Neutrophil (primary cell): ENCODE measurements around the gene SLC16A7.

Source experiments
- H3K27ac ChIP-seq: fragments of 200-600 bp; sonication (generic); 2 replicates; pipeline ENCODE4 v1.5.1; 2016; ENCODE audit warnings: mild to moderate bottlenecking, moderate library complexity
- H3K27me3 ChIP-seq: fragments of 200-600 bp; sonication (generic); 2 replicates; pipeline ENCODE4 v1.6.0; 2016; ENCODE audit warnings: mild to moderate bottlenecking
- H3K36me3 ChIP-seq: fragments of 200-600 bp; sonication (generic); 2 replicates; pipeline ENCODE4 v1.5.1; 2017
- H3K4me1 ChIP-seq, 2 experiments: fragments of 200-600 bp in 1 of 2; sonication (generic) in 1 of 2; 1 replicate in 1 of 2; 2 replicates in 1 of 2; pipeline versions ENCODE4 v1.5.1 to v1.6.1; 2013 to 2016; ENCODE audit warnings: low read depth in 1 of 2, low read length in 1 of 2, mild to moderate bottlenecking in 1 of 2, moderate library complexity in 1 of 2; ENCODE audit not compliant: control insufficient read depth in 1 of 2, insufficient read depth in 1 of 2
- H3K4me3 ChIP-seq, 2 experiments: fragments of 200-600 bp in 1 of 2; sonication (generic) in 1 of 2; 1 replicate in 1 of 2; 2 replicates in 1 of 2; pipeline ENCODE4 v1.5.1; 2013 to 2016; ENCODE audit warnings: low read depth in 1 of 2, low read length in 1 of 2, mild to moderate bottlenecking in 1 of 2, moderate library complexity in 1 of 2
- H3K9me3 ChIP-seq: fragments of 200-600 bp; sonication (generic); 2 replicates; pipeline ENCODE4 v1.5.1; 2016
- TF ChIP-seq, protein P1 (sequence below): fragments of 200-600 bp; sonication (generic); IDR thresholded peaks from 2 replicates; pipeline ENCODE4 v1.5.1; 2016; ENCODE audit warnings: antibody characterized with exemption

The SLC16A7 gene

GRCh38 chr12:59645242-59645641 is 49.4 kb downstream of the SLC16A7 start:
- Histone ChIP-seq H3K4me3 (no peak overlapping the region), H3K36me3 (no peaks in the 10 kb centered on the region), H3K9me3 (no peaks in the 10 kb centered on the region), H3K27ac (no peak overlapping the region), H3K4me1 (no peaks in the 10 kb centered on the region), H3K27me3 (no peaks in the 10 kb centered on the region)
- TF ChIP-seq, protein P1, sequence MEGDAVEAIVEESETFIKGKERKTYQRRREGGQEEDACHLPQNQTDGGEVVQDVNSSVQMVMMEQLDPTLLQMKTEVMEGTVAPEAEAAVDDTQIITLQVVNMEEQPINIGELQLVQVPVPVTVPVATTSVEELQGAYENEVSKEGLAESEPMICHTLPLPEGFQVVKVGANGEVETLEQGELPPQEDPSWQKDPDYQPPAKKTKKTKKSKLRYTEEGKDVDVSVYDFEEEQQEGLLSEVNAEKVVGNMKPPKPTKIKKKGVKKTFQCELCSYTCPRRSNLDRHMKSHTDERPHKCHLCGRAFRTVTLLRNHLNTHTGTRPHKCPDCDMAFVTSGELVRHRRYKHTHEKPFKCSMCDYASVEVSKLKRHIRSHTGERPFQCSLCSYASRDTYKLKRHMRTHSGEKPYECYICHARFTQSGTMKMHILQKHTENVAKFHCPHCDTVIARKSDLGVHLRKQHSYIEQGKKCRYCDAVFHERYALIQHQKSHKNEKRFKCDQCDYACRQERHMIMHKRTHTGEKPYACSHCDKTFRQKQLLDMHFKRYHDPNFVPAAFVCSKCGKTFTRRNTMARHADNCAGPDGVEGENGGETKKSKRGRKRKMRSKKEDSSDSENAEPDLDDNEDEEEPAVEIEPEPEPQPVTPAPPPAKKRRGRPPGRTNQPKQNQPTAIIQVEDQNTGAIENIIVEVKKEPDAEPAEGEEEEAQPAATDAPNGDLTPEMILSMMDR: no peak

DNA sequence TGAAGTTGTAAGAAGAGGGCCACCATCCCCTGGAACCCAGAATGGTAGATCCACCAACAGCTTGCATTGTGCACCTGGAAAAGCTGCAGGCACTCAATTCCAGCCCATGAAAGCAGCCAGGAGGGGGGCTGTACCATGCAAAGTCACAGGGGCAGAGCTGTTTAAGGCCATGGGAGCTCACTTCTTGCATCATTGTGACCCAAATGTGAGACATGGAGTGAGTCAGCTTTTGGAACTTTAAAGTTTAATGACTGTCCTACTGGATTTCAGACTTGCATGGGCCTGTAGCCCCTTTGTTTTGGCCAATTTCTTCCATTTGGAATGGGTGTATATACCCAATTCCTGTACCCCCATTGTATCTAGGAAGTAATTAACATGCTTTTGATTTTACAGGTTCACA is 50.8 kb downstream of the SLC16A7 start:
- H3K4me3 ChIP-seq: no peak overlapping the region

GRCh38 chr12:59649203-59649602 is 53.4 kb downstream of the SLC16A7 start:
- Histone ChIP-seq H3K4me1 (no peaks in the 10 kb centered on the region), H3K4me3 (no peak overlapping the region), H3K27ac (no peak overlapping the region), H3K9me3 (no peaks in the 10 kb centered on the region), H3K27me3 (no peaks in the 10 kb centered on the region), H3K36me3 (no peaks in the 10 kb centered on the region)
- TF ChIP-seq, protein P1: no peak

More for the DNA sequence above, 50.8 kb downstream of the SLC16A7 start:
- Histone ChIP-seq H3K27me3 (no peaks in the 10 kb centered on the region), H3K27ac (no peak overlapping the region), H3K36me3 (no peaks in the 10 kb centered on the region), H3K4me1 (no peaks in the 10 kb centered on the region), H3K9me3 (no peaks in the 10 kb centered on the region)
- TF ChIP-seq, protein P1: no peak

GRCh38 chr12:59650588-59651228 is 54.9 kb downstream of the SLC16A7 start:
- no peak overlapping the region for H3K27ac ChIP-seq
- H3K4me1 ChIP-seq: no peaks in the 10 kb centered on the region
- TF ChIP-seq, protein P1: no peak
- H3K36me3 ChIP-seq: no peaks in the 10 kb centered on the region
- no peaks in the 10 kb centered on the region for H3K9me3 ChIP-seq
- H3K4me3 ChIP-seq: no peak overlapping the region
- H3K27me3 ChIP-seq: no peaks in the 10 kb centered on the region

- Histone ChIP-seq H3K27ac (no peak overlapping the region), H3K36me3 (no peaks in the 10 kb centered on the region), H3K4me1 (no peaks in the 10 kb centered on the region), H3K27me3 (no peaks in the 10 kb centered on the region), H3K9me3 (no peaks in the 10 kb centered on the region), H3K4me3 (no peak overlapping the region)
- TF ChIP-seq, protein P1: no peak
These were observed 55.5 kb downstream of the SLC16A7 start for GRCh38 chr12:59651229-59651920.
